IMR-90 (cell line): Measurements from ENCODE around the gene DACT2. TPM values are rescaled to one million over a fixed set of nuclear protein-coding genes. Genes with fewer than 3 reads are reported as not detected.

Source experiments
- ATAC-seq: fragments of 200-7000 bp; cut with Tn5 transposase; 2 replicates; pipeline ENCODE4 v1.9.1; 2020; ENCODE audit warnings: low read depth, mild to moderate bottlenecking, moderate library complexity
- BruUV-seq: library from RNA; stranded (reverse); fragments of 400-500 nt; replicated peaks from 2 replicates; lab custom pipeline; 2021; lab: Mats Ljungman, UMichigan
- CTCF ChIA-PET: fragments of 300-600 bp; formaldehyde crosslinking; extraction: SDS; loops from one replicate; lab custom pipeline; 2021; ENCODE audit warnings: antibody characterized with exemption; lab: Yijun Ruan, JAX
- POLR2A ChIA-PET: fragments of 300-600 bp; sonication (Branson Sonifier 250); formaldehyde crosslinking; loops from one replicate; lab custom pipeline; 2022; ENCODE audit warnings: antibody characterized with exemption; ENCODE audit not compliant: unreplicated experiment; lab: Charles Lee
- DNase-seq: peaks from one replicate; pipeline ENCODE4 v3.0.0; 2013
- H2AFZ ChIP-seq: replicated peaks from 2 replicates; pipeline ENCODE3; 2013; ENCODE audit warnings: low read length, mild to moderate bottlenecking; ENCODE audit not compliant: poor library complexity
- H2AK5ac ChIP-seq: 2 replicates; pipeline ENCODE4 v1.6.1; 2013; ENCODE audit warnings: low read depth, low read length, inconsistent platforms
- H2AK9ac ChIP-seq: replicated peaks from 2 replicates; pipeline ENCODE3; 2013; ENCODE audit warnings: mild to moderate bottlenecking, low read depth, low read length, moderate library complexity; ENCODE audit not compliant: poor library complexity
- H2BK120ac ChIP-seq: 2 replicates; pipeline ENCODE4 v1.6.1; 2013; ENCODE audit warnings: low read depth, low read length, inconsistent platforms
- H2BK15ac ChIP-seq: 3 replicates; pipeline ENCODE4 v1.6.1; 2013; ENCODE audit warnings: low read depth, low read length, inconsistent platforms
- H2BK20ac ChIP-seq: 2 replicates; pipeline ENCODE4 v1.6.1; 2013; ENCODE audit warnings: low read depth, mild to moderate bottlenecking, inconsistent platforms, low read length, moderate library complexity
- H2BK5ac ChIP-seq: 2 replicates; pipeline ENCODE4 v1.6.1; 2013; ENCODE audit warnings: mild to moderate bottlenecking, low read depth, low read length, inconsistent platforms; ENCODE audit not compliant: poor library complexity, severe bottlenecking
- H3K14ac ChIP-seq: replicated peaks from 2 replicates; pipeline ENCODE4 v1.6.1; 2013; ENCODE audit warnings: low read depth, low read length, inconsistent platforms
- H3K18ac ChIP-seq: 2 replicates; pipeline ENCODE4 v1.6.1; 2013; ENCODE audit warnings: low read depth, low read length, control low read depth
- H3K23ac ChIP-seq: 2 replicates; pipeline ENCODE4 v1.6.1; 2013; ENCODE audit warnings: low read depth, low read length, inconsistent platforms
- H3K27ac ChIP-seq: 2 replicates; pipeline ENCODE4 v1.5.1; 2013; ENCODE audit warnings: mild to moderate bottlenecking, control low read depth, low read length; ENCODE audit not compliant: insufficient read depth
- H3K27me3 ChIP-seq: 2 replicates; pipeline ENCODE4 v1.6.1; 2013; ENCODE audit warnings: low read length; ENCODE audit not compliant: control insufficient read depth, insufficient read depth
- H3K36me3 ChIP-seq: 2 replicates; pipeline ENCODE4 v1.6.1; 2013; ENCODE audit warnings: low read length, mixed read lengths; ENCODE audit not compliant: control insufficient read depth, insufficient read depth
- H3K4ac ChIP-seq: 2 replicates; pipeline ENCODE4 v1.6.1; 2013; ENCODE audit warnings: low read depth, low read length, inconsistent platforms
- H3K4me1 ChIP-seq: 2 replicates; pipeline ENCODE4 v1.6.1; 2013; ENCODE audit warnings: low read length, mixed read lengths; ENCODE audit not compliant: control insufficient read depth, insufficient read depth
- H3K4me2 ChIP-seq: 2 replicates; pipeline ENCODE4 v1.6.1; 2013; ENCODE audit warnings: low read depth, mild to moderate bottlenecking, control low read depth, low read length, moderate library complexity
- H3K4me3 ChIP-seq: 2 replicates; pipeline ENCODE4 v1.5.1; 2013; ENCODE audit warnings: low read depth, mild to moderate bottlenecking, control low read depth, low read length, moderate library complexity; ENCODE audit not compliant: insufficient read depth
- H3K56ac ChIP-seq: 2 replicates; pipeline ENCODE4 v1.6.1; 2013; ENCODE audit warnings: low read length, inconsistent platforms; ENCODE audit not compliant: insufficient read depth; ENCODE audit errors: extremely low read depth
- H3K79me1 ChIP-seq, 2 experiments: 2 replicates each; pipeline ENCODE4 v1.6.1; 2013; ENCODE audit warnings: low read length in 2 of 2, inconsistent platforms in 1 of 2, low read depth in 1 of 2
- H3K9ac ChIP-seq: 2 replicates; pipeline ENCODE4 v1.6.1; 2013; ENCODE audit warnings: low read depth, low read length, control low read depth
- H3K9me1 ChIP-seq: 2 replicates; pipeline ENCODE4 v1.6.1; 2013; ENCODE audit warnings: low read length, inconsistent platforms; ENCODE audit not compliant: insufficient read depth
- H3K9me3 ChIP-seq: 2 replicates; pipeline ENCODE4 v1.6.1; 2013; ENCODE audit warnings: low read length; ENCODE audit not compliant: control insufficient read depth, insufficient read depth
- H4K20me1 ChIP-seq: 2 replicates; pipeline ENCODE4 v1.6.1; 2013; ENCODE audit warnings: low read length, inconsistent platforms; ENCODE audit not compliant: insufficient read depth
- H4K5ac ChIP-seq: 2 replicates; pipeline ENCODE4 v1.6.1; 2013; ENCODE audit warnings: mild to moderate bottlenecking, low read depth, low read length, control low read depth
- H4K8ac ChIP-seq, 2 experiments: 2 replicates each; pipeline ENCODE4 v1.6.1; 2013; ENCODE audit warnings: low read depth in 2 of 2, low read length in 2 of 2, control low read depth in 1 of 2, inconsistent platforms in 1 of 2
- H4K91ac ChIP-seq: 2 replicates; pipeline ENCODE4 v1.6.1; 2013; ENCODE audit warnings: low read depth, low read length, inconsistent platforms; ENCODE audit not compliant: insufficient read depth
- BHLHE40 ChIP-seq: fragments of 150-350 bp; IDR thresholded peaks from 2 replicates; pipeline ENCODE4 v1.6.1; 2016; ENCODE audit warnings: mild to moderate bottlenecking, low read depth, low read length
- CEBPB ChIP-seq: IDR thresholded peaks from 2 replicates; pipeline ENCODE4 v1.6.1; 2012; ENCODE audit warnings: low read depth, low read length, improper control_type of control experiment
- CTCF ChIP-seq: conservative IDR thresholded peaks from 2 replicates; pipeline ENCODE4 v1.5.1; 2012; ENCODE audit warnings: mild to moderate bottlenecking, low read depth, low read length, improper control_type of control experiment
- ELK1 ChIP-seq: fragments of 150-350 bp; IDR thresholded peaks from 2 replicates; pipeline ENCODE4 v1.6.1; 2016; ENCODE audit warnings: low read depth, mild to moderate bottlenecking, low read length, moderate library complexity, borderline replicate concordance
- MAZ ChIP-seq: IDR thresholded peaks from 2 replicates; pipeline ENCODE4 v1.6.1; 2012; ENCODE audit warnings: low read depth, mild to moderate bottlenecking, low read length, improper control_type of control experiment, moderate library complexity, borderline replicate concordance
- MXI1 ChIP-seq: IDR thresholded peaks from 2 replicates; pipeline ENCODE4 v1.6.1; 2012; ENCODE audit warnings: low read depth, mild to moderate bottlenecking, low read length, moderate library complexity, borderline replicate concordance
- NFE2L2 ChIP-seq: fragments of 150-350 bp; IDR thresholded peaks from 2 replicates; pipeline ENCODE4 v1.6.1; 2016; ENCODE audit warnings: low read depth, mild to moderate bottlenecking, low read length
- RAD21 ChIP-seq: IDR thresholded peaks from 2 replicates; pipeline ENCODE4 v1.6.1; 2012; ENCODE audit warnings: low read length, improper control_type of control experiment
- RCOR1 ChIP-seq: IDR thresholded peaks from 2 replicates; pipeline ENCODE4 v1.6.1; 2012; ENCODE audit warnings: mild to moderate bottlenecking, low read length, improper control_type of control experiment; ENCODE audit not compliant: insufficient replicate concordance
- RFX5 ChIP-seq: IDR thresholded peaks from 2 replicates; pipeline ENCODE4 v1.8.0; 2012; ENCODE audit warnings: low read depth, mild to moderate bottlenecking, low read length, moderate library complexity
- USF2 ChIP-seq: fragments of 150-350 bp; IDR thresholded peaks from 2 replicates; pipeline ENCODE4 v1.6.1; 2017; ENCODE audit warnings: mild to moderate bottlenecking, antibody characterized with exemption, low read length, low read depth
- WGBS, 2 experiments: methylation state at CpG; one replicate each; pipeline versions ENCODE4 v1.1.5 to v1.1.7; 2013; ENCODE audit warnings: missing lambda C conversion rate in 2 of 2; ENCODE audit not compliant: insufficient read length in 1 of 2; ENCODE audit errors: extremely low coverage in 2 of 2; 5-methylcytosine and 5-hydroxymethylcytosine counted together
- dilution Hi-C: fragments of 300-500 bp; cut with HindIII; formaldehyde crosslinking; loops from one replicate; pipeline ENCODE4 v1.14.3; 2018; ENCODE audit warnings: low sequenced_read_pairs; ENCODE audit not compliant: unreplicated experiment
- in situ Hi-C: fragments of 300-500 bp; cut with MboI; formaldehyde crosslinking; loops from 3 replicates; pipeline ENCODE4 v1.14.3; 2019; ENCODE audit warnings: low sequenced_read_pairs, inconsistent platforms, mixed read lengths
- intact Hi-C: fragments of 100-400 bp; cut with micrococcal nuclease; formaldehyde crosslinking; loops from 2 replicates; pipeline ENCODE4 v1.10.0; 2022
- polyA plus RNA-seq, 3 experiments: library from polyadenylated mRNA; depleted of rRNA; stranded (reverse); fragments of >200 nt; gene quantifications; 2 replicates each; pipeline ENCODE4 v1.2.3, GENCODE V29; 2012; ENCODE audit warnings: low replicate concordance in 1 of 3
- total RNA-seq: library from RNA; depleted of rRNA; stranded (reverse); fragments of >200 nt; gene quantifications from 2 replicates; pipeline ENCODE4 v1.2.3, GENCODE V29; 2012

DACT2 gene
- total and polyA plus RNA-seq, 2 of the 4 experiments (the other 2 are of a cell fraction), result not detected

- H3K9me3 ChIP-seq, result peaks cover 30% of the 10 kb centered on the region
- H3K23ac ChIP-seq, result no peak overlapping the region
- no peak overlapping the region for H3K14ac ChIP-seq
- intact Hi-C loops, result no loop called here
- H4K8ac ChIP-seq, result no peak overlapping the region
- H3K27me3 ChIP-seq, result no peaks in the 10 kb centered on the region
- H3K79me1 ChIP-seq, result no peaks in the 10 kb centered on the region
- H3K27ac ChIP-seq, result no peak overlapping the region
- POLR2A ChIA-PET, result no interaction called here
- no peaks in the 10 kb centered on the region for H4K20me1 ChIP-seq
- no peak overlapping the region for H2AK9ac ChIP-seq
- H3K9me1 ChIP-seq, result no peaks in the 10 kb centered on the region
- H2BK5ac ChIP-seq, result no peak overlapping the region
- H3K18ac ChIP-seq, result no peak overlapping the region
- TF ChIP-seq USF2, result no peak
- TF ChIP-seq MXI1, result no peak
- no peak for TF ChIP-seq RFX5
- TF ChIP-seq RAD21, result no peak
- TF ChIP-seq ELK1, result no peak
- TF ChIP-seq RCOR1, result no peak
- TF ChIP-seq CTCF, result no peak
- TF ChIP-seq NFE2L2, result no peak
- TF ChIP-seq BHLHE40, result no peak
- TF ChIP-seq MAZ, result no peak
- TF ChIP-seq CEBPB, result no peak
- CTCF ChIA-PET, result no interaction called here
- DNase-seq (no peak), ATAC-seq (no peak)
- no peak overlapping the region for H3K4me3 ChIP-seq
- H3K4me1 ChIP-seq, result no peaks in the 10 kb centered on the region
- no peak overlapping the region for H3K56ac ChIP-seq
- no peak overlapping the region for H3K4ac ChIP-seq
- no peak overlapping the region for H4K91ac ChIP-seq
- dilution Hi-C loops, result no loop called here
- in situ Hi-C loops, result no loop called here
- no peak overlapping the region for H4K5ac ChIP-seq
- H2BK20ac ChIP-seq, result no peak overlapping the region
- WGBS, 2 experiments, result no CpG with 5 or more reads among the region's 5 CpGs
- no peak overlapping the region for H2BK15ac ChIP-seq
- H2BK120ac ChIP-seq, result no peak overlapping the region
- no peak overlapping the region for H2AFZ ChIP-seq
- no peak overlapping the region for H2AK5ac ChIP-seq
- no TSS peak for BruUV-seq
- H3K9ac ChIP-seq, result no peak overlapping the region
- H3K4me2 ChIP-seq, result no peak overlapping the region
- H3K36me3 ChIP-seq, result no peaks in the 10 kb centered on the region
These were observed 32.5 kb upstream of the DACT2 start for GRCh38 chr6:168352096-168352495.
